Renal cortical epithelial cell (primary cell): ENCODE data around the gene TNFAIP6. TPM values are rescaled to one million over a fixed set of nuclear protein-coding genes. Genes with fewer than 3 reads are reported as not detected.
"Not testable (repeated sequence)": the region's sequence is repeated elsewhere in the genome, so short reads cannot be mapped to it uniquely, and the experiment has no call there.

Source experiments
- DNase-seq: peaks from one replicate; pipeline ENCODE4 v3.0.0-alpha.2; 2011; ENCODE audit warnings: low read depth
- total RNA-seq: library from RNA; depleted of rRNA; stranded (reverse); fragments of >200 nt; gene quantifications from 2 replicates; pipeline ENCODE4 v1.2.3, GENCODE V29; 2014

TNFAIP6 gene, protein sequence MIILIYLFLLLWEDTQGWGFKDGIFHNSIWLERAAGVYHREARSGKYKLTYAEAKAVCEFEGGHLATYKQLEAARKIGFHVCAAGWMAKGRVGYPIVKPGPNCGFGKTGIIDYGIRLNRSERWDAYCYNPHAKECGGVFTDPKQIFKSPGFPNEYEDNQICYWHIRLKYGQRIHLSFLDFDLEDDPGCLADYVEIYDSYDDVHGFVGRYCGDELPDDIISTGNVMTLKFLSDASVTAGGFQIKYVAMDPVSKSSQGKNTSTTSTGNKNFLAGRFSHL
- total RNA-seq: 1.8 and 9.4 TPM in 2 replicates

GRCh38 chr2:151357359-151357758, at the start of gene TNFAIP6:
TSS of gene TNFAIP6 (plus strand) at chr2:151357592. CDS start at chr2:151357667, 75 bp downstream.
- peak; percentile 89 for DNase-seq

DNA sequence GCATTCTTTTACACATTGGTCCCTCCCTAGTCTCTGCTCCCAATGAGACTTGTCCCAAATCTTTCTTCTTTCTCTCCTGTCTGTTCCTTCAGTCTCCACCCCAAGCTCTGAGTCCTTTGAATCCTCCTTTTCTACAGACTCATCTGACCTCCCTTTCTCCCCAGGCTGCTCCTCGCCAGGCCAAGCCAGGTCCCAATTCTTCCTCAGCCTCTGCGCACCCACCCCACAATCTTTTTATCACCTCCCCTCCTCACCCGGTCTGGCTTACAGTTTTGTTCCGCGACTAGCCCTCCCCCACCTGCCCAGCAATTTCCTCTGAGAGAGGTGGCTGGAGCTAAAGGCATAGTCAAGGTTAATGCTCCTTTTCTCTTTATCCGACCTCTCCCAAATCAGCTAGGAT, 47.1 kb upstream of the TNFAIP6 start:
- not testable (repeated sequence) for DNase-seq

DNA sequence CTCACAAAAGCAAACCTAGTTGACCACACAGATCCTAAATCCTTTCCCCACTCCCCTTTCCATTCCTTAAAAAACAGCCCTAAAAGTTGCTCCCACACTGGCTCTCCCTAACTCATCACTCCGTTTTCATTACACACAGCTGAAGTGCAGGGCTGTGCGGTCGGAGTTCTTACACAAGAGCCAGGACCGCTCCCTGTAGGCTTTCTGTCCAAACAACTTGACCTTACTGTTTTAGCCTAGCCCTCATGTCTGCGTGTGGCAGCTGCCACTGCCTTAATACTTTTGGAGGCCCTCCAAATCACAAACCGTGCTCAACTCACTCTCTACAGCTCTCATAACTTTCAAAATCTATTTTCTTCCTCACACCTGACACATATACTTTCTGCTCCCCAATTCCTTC, 45.0 kb upstream of the TNFAIP6 start:
- DNase-seq: not testable (repeated sequence)

DNA sequence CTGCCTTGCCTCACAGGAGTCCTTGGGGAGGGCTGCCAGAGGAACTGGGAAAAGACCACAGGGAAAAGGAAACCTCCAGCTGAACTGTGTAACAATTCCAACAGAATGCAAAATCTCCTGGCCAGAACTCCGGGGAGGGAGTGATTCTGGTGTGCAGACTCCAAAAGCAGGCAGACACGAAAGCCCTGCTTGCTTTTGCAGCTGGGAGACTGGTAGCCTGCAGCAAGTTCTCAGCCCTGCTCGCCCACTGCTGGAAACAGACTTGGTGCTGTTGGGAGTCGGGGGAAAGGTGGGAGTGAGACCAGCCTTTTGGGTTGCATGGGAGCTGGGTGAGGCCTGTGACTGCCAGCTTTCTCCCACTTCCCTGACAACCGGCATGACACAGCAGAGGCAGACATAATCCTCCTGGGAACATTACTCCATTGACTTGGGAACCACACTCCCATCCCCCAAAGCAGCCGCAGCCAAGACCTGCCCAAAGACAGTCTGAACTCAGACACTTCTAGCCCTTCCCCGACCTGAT, 42.0 kb upstream of the TNFAIP6 start:
- no peak for DNase-seq

GRCh38 chr2:151325581-151326095, 31.8 kb upstream of the TNFAIP6 start:
- no peak for DNase-seq

GRCh38 chr2:151326554-151326953, 30.8 kb upstream of the TNFAIP6 start:
- DNase-seq: no peak

GRCh38 chr2:151329998-151330397, 27.4 kb upstream of the TNFAIP6 start:
- no peak for DNase-seq

GRCh38 chr2:151333083-151333482, 24.3 kb upstream of the TNFAIP6 start:
- DNase-seq: no peak

GRCh38 chr2:151334082-151334815, 23.1 kb upstream of the TNFAIP6 start:
- DNase-seq: peak; percentile 81

DNA sequence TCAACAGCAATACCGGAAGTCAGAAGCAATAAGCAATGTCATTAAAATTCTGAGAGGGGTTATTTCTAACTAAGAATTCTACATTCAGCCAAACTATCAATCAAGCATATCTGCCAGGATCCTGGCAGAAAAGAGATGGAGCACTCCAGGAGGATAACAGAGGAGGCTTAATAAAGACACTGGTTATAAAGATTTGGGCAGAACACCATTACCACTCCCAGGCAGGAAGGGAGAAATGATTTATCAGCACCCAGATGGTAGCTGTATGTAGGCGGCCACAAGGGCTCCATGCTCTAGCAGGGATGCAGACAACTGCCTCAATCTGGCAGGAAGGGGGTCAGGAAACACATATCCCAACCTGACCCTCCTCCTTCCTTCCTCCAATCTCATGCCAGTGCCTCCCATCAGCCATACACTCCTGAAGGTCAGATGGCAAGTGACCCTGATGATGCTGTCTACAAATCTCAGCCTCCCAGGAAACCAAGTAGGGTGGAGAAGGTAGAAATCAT, 20.5 kb upstream of the TNFAIP6 start:
- DNase-seq: no peak

DNA sequence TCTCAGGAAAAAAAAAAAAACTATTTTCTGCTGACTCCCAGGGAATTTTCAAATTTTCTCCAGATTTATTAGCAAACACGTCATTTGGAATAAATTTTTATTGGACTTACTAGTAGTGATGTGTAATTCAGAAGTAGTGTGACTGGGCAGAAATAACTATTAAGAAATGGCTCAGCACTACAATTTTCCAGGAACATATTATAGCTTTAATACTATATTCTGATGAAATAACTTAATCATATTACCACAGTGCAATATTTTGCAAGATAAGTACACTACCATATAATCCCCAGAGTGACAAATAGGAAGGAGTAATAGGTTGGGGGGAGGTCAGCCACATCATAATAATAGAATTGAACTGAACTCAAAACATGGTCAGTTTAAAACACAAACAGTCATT, 19.7 kb upstream of the TNFAIP6 start:
- no peak for DNase-seq

- DNase-seq: no peak
These were observed 19.3 kb upstream of the TNFAIP6 start for GRCh38 chr2:151338115-151338514.

DNA sequence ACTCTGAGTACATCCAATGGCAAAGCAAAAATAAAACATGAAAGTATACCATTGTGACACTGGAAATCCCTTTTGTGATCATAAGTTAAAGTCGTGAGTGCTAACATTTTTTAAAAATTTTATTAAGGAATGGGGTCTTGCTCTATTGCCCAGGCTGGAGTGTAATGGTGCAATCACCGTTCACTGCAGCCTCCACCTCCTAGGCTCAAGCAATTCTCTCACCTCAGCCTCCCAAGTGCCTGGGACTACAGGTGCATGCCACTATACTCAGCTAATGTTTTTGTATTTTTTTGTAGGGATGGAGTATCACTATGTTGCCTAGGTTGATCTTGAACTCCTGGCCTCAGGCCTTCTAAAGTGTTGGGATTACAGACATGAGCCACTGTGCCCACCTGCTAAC, 14.3 kb upstream of the TNFAIP6 start:
- no peak for DNase-seq

GRCh38 chr2:151344191-151344590, 13.2 kb upstream of the TNFAIP6 start:
- peak; percentile 7 for DNase-seq

DNA sequence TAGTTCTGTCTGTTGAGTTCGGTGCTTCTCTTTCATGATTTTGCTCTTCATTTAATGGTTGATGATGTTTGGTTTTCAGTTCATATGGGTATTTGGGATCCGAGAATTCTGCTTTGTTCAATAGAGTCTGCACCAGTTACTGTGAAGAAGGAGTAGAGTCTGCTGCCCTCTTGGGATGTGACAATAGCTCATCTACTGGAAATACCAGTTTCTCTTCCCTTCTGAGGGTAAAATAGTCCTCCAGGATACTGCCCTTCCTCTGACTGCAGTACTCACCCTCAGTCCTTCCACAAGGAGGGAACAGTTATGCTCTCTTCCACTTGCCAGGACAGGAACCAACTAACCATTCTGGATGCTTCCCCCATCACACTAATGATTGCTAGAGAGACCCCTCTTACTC, 12.5 kb upstream of the TNFAIP6 start:
- no peak for DNase-seq

GRCh38 chr2:151347294-151347693, 10.1 kb upstream of the TNFAIP6 start:
- DNase-seq: no peak

- no peak for DNase-seq
These were observed 9.5 kb upstream of the TNFAIP6 start for GRCh38 chr2:151347906-151348305.

DNA sequence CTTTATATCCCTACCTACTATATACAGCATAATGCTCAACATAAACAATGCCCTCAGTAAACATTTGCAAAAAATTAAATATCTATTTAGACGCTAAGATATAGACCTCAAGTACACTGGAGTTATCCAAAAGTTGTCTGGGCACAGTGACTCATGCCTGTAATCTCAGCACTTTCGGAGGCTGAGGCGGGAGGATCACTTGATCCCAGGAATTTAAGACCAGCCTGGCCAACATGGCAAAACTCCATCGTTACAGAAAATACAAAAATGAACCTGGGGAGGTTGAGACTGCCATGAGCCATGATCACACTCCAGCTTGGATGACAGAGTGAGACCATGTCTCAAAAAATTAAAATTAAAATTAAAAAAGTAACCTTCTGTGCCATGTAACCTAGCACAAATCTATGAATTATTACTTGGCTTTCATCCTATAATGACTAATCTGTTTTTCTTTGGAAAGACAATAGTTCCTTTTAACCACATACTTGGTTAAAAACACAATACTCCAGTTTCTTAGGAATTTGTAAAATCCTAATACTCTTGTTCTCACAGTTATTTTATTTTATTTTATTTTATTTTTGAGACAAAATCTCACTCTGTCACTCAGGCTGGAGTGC, 6.7 kb upstream of the TNFAIP6 start:
- peak; percentile 35 for DNase-seq

GRCh38 chr2:151353995-151354394, 3.4 kb upstream of the TNFAIP6 start:
- no peak for DNase-seq

DNA sequence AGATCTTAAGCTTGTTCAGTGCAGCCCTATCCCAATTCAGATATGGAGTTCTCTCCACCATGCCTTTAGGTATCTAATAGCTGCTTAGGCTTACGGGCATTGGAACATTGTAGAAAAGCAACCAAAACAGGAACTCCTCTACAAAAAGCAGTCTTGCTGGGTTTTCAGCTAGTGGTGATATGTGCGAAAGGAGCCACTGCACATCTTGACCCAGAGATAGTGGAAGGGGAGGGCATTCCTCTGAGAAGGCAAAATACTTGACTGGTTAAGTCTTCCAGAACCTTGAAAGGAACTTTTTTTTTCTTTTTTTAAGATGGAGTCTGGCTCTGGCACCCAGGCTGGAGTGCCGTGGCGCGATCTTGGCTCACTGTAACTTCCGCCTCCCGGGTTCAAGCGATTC, 2.6 kb upstream of the TNFAIP6 start:
- DNase-seq: no peak

GRCh38 chr2:151358166-151358970, 976 bp downstream of the TNFAIP6 start:
- no peak for DNase-seq
